GM12878 (cell line): ENCODE measurements around the gene TREH.

Experiments
- DPF2 ChIP-seq: fragments of 450-650 bp; IDR thresholded peaks from 2 replicates; pipeline ENCODE4 v1.6.1; 2017; ENCODE audit warnings: mild to moderate bottlenecking
- EP300 ChIP-seq, 2 experiments: fragments of 150-350 bp in 1 of 2; IDR thresholded peaks; 2 replicates each; pipeline ENCODE4 v1.6.1; 2011 to 2012; ENCODE audit warnings: low read depth in 2 of 2, low read length in 2 of 2, borderline replicate concordance in 1 of 2, improper control_type of control experiment in 1 of 2, inconsistent platforms in 1 of 2; ENCODE audit not compliant: control insufficient read depth in 1 of 2
- ETV6 ChIP-seq, 2 experiments: fragments of 450-650 bp in 1 of 2; IDR thresholded peaks in 1 of 2; conservative IDR thresholded peaks in 1 of 2; 2 replicates each; pipeline ENCODE4 v1.6.1; 2014; ENCODE audit warnings: antibody characterized with exemption in 1 of 2, borderline replicate concordance in 1 of 2, low read depth in 1 of 2, mild to moderate bottlenecking in 1 of 2, moderate library complexity in 1 of 2
- EZH2 ChIP-seq: IDR thresholded peaks from 2 replicates; pipeline ENCODE4 v1.6.1; 2012; ENCODE audit warnings: low read depth, mild to moderate bottlenecking, control low read depth, inconsistent platforms, low read length, borderline replicate concordance; ENCODE audit not compliant: control insufficient read depth
- HCFC1 ChIP-seq: fragments of 150-350 bp; IDR thresholded peaks from 2 replicates; pipeline ENCODE4 v1.6.1; 2014; ENCODE audit warnings: low read length
- RBBP5 ChIP-seq: fragments of 200-600 bp; sonication (generic); conservative IDR thresholded peaks from 2 replicates; pipeline ENCODE4 v1.6.1; 2016
- RFX5 ChIP-seq: IDR thresholded peaks from 2 replicates; pipeline ENCODE4 v1.6.1; 2011; ENCODE audit warnings: low read depth, low read length, improper control_type of control experiment
- TAF1 ChIP-seq: IDR thresholded peaks from 2 replicates; pipeline ENCODE4 v1.6.1; 2011; ENCODE audit warnings: mild to moderate bottlenecking, low read depth, low read length, borderline replicate concordance
- TBL1XR1 ChIP-seq: IDR thresholded peaks from 2 replicates; pipeline ENCODE4 v1.6.1; 2012; ENCODE audit warnings: low read depth, low read length, improper control_type of control experiment
- TF ChIP-seq, protein P1 (sequence below): fragments of 450-650 bp; IDR thresholded peaks from 2 replicates; pipeline ENCODE4 v1.6.1; 2017; ENCODE audit warnings: mild to moderate bottlenecking
- TF ChIP-seq, protein P2 (sequence below), 3 experiments: IDR thresholded peaks in 2 of 3; conservative IDR thresholded peaks in 1 of 3; 2 replicates each; pipeline ENCODE4 v1.5.1; 2011; ENCODE audit warnings: low read depth in 3 of 3, low read length in 3 of 3, mild to moderate bottlenecking in 3 of 3, control low read depth in 2 of 3, moderate library complexity in 2 of 3, inconsistent platforms in 1 of 3, mixed read lengths in 1 of 3; ENCODE audit not compliant: control insufficient read depth in 2 of 3, insufficient read depth in 1 of 3; ENCODE audit errors: extremely low read depth in 1 of 3

DNA sequence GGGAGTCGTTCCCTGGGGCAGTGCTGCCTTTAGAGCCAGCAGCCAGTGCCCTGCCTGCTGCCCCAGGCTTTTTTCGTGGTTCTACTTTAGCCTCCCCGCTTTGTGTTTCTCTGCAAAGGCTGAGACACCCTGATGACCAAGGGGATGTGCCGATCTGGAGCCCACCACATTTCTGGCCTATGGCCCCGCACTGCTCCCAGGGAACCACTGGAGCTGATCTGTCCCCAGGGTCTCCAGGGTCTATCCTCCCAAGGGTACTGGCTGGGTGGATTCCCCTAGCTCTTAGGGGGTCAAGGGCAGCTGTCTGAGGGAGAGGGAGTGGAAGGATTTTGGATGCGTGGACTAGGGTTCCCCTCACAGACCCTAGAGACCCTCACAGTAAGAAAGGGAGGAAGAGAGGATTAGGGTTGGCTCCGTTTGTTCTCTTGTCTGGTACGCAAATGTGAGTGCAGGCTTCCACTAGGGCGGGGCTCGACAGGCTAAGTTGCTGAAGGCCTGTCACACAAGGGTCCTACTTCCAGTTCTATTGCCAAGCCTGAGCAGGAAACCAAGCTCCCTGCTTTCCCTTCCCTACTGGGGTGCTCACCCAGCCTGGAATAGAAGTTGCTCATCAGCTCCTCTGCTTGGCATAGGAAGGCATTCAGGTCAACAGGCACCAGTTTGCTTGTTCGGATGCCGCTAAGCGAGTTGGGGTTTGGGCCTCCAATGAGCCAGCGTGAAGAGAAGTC is 19.3 kb downstream of the TREH start:
- TF ChIP-seq ETV6 (conservative IDR thresholded peaks at IDR 0.05 in 1 of 2, IDR thresholded peaks at IDR 0.05 in 1 of 2; ENCODE audit: borderline replicate concordance in 1 of 2, low read depth in 1 of 2) (no peak), EP300 (IDR thresholded peaks at IDR 0.05; ENCODE audit: borderline replicate concordance in 1 of 2, control insufficient read depth in 1 of 2, low read depth in 2 of 2, low read length in 2 of 2) (no peak), RBBP5 (no peak), DPF2 (no peak), HCFC1 (no peak), TBL1XR1 (no peak), EZH2 (no peak), TAF1 (no peak), RFX5 (no peak)
- TF ChIP-seq, protein P1, sequence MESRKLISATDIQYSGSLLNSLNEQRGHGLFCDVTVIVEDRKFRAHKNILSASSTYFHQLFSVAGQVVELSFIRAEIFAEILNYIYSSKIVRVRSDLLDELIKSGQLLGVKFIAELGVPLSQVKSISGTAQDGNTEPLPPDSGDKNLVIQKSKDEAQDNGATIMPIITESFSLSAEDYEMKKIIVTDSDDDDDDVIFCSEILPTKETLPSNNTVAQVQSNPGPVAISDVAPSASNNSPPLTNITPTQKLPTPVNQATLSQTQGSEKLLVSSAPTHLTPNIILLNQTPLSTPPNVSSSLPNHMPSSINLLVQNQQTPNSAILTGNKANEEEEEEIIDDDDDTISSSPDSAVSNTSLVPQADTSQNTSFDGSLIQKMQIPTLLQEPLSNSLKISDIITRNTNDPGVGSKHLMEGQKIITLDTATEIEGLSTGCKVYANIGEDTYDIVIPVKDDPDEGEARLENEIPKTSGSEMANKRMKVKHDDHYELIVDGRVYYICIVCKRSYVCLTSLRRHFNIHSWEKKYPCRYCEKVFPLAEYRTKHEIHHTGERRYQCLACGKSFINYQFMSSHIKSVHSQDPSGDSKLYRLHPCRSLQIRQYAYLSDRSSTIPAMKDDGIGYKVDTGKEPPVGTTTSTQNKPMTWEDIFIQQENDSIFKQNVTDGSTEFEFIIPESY, result no peak
- TF ChIP-seq, protein P2, sequence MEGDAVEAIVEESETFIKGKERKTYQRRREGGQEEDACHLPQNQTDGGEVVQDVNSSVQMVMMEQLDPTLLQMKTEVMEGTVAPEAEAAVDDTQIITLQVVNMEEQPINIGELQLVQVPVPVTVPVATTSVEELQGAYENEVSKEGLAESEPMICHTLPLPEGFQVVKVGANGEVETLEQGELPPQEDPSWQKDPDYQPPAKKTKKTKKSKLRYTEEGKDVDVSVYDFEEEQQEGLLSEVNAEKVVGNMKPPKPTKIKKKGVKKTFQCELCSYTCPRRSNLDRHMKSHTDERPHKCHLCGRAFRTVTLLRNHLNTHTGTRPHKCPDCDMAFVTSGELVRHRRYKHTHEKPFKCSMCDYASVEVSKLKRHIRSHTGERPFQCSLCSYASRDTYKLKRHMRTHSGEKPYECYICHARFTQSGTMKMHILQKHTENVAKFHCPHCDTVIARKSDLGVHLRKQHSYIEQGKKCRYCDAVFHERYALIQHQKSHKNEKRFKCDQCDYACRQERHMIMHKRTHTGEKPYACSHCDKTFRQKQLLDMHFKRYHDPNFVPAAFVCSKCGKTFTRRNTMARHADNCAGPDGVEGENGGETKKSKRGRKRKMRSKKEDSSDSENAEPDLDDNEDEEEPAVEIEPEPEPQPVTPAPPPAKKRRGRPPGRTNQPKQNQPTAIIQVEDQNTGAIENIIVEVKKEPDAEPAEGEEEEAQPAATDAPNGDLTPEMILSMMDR (IDR thresholded peaks at IDR 0.05 in 2 of 3, conservative IDR thresholded peaks at IDR 0.05 in 1 of 3; ENCODE audit: control insufficient read depth in 2 of 3, extremely low read depth in 1 of 3, insufficient read depth in 1 of 3, low read depth in 3 of 3, low read length in 3 of 3), result no peak
